ENCODE results near the gene ATP6V1G2.
"Not testable (repeated sequence)": the region's sequence is repeated elsewhere in the genome, so short reads cannot be mapped to it uniquely, and the experiment has no call there.

ATP6V1G2 gene

DNA sequence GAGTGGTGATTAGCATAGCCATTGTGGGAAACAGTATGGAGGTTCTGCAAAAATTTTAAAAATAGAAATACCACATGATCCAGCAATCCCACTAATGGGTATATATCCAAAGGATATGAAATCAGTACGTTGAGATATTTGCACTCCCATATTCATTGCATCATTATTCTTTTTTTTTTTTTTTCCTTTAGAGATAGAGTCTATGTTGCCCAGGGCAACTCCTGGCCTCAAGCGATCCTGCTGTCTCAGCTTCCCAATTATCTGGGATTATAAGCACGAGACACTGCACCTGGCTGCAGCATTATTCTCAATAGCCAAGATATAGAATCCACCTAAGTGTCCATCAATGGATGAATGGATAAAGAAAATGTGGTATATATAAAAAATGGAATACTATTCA lies 24.6 kb downstream of the ATP6V1G2 start:
- H3K27ac ChIP-seq (ENCODE audit: low read depth, low read length) = no peak overlapping the region
- no peaks in the 10 kb centered on the region for H3K4me1 ChIP-seq (ENCODE audit: control insufficient read depth, insufficient read depth, low read length)
- H3K27me3 ChIP-seq (ENCODE audit: control insufficient read depth, insufficient read depth, low read length) = no peaks in the 10 kb centered on the region
- no peaks in the 10 kb centered on the region for H3K9me3 ChIP-seq (ENCODE audit: control insufficient read depth, insufficient read depth, low read length)
- no peak overlapping the region for H3K9ac ChIP-seq (ENCODE audit: low read depth, low read length)
- no peaks in the 10 kb centered on the region for H3K36me3 ChIP-seq (ENCODE audit: control insufficient read depth, insufficient read depth, low read length)
- H3K4me3 ChIP-seq (ENCODE audit: low read depth, low read length) = no peak overlapping the region

DNA sequence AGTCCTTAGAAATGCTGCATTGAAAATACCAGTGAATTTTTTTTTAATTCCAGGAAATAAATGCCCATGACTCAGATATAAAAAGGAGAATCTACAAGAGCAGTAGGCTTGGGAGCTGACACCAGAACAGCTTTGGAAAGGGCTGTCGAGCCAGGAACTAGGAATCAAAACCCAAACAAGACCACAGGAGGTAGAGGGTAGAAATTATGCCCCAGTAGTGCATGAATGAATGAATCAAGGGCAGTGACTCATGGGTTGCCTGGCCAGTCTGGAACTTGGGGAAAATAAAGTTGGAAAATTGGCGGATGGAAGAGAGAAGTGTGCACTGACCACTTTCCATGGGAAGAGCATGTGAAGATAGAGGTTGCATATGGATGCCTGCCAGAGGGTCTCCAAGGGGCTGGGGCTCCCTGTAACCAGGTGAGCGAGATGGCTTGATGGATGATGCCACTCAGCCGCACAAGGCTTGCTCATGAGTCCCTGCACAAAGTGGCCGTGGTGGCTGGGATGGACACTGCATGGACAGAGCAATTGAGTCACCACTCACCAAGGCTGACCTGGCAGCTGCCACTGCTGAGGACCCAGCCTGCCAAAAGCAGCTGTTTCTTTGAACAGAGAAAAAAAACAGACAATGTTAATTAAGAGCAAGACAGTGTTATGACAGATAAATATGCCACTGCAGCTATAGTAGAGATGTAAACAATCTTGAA lies 32.8 kb downstream of the ATP6V1G2 start:
- no peak overlapping the region for H3K27ac ChIP-seq (ENCODE audit: low read depth, low read length)
- H3K27me3 ChIP-seq (ENCODE audit: control insufficient read depth, insufficient read depth, low read length) = no peaks in the 10 kb centered on the region
- no peak overlapping the region for H3K9ac ChIP-seq (ENCODE audit: low read depth, low read length)
- H3K36me3 ChIP-seq (ENCODE audit: control insufficient read depth, insufficient read depth, low read length) = peaks cover 16% of the 10 kb centered on the region
- H3K4me1 ChIP-seq (ENCODE audit: control insufficient read depth, insufficient read depth, low read length) = no peaks in the 10 kb centered on the region
- no peaks in the 10 kb centered on the region for H3K9me3 ChIP-seq (ENCODE audit: control insufficient read depth, insufficient read depth, low read length)
- H3K4me3 ChIP-seq (ENCODE audit: low read depth, low read length) = no peak overlapping the region

DNA sequence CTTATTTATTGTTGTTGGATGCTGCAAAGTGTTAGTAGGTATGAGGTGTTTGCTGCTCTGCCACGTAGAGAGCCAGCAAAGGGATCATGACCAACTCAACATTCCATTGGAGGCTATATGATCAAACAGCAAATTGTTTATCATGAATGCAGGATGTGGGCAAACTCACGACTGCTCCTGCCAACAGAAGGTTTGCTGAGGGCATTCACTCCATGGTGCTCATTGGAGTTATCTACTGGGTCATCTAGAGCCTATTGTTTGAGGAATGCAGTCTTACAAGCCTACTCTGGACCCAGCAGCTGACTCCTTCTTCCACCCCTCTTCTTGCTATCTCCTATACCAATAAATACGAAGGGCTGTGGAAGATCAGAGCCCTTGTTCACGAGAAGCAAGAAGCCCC lies 36.4 kb downstream of the ATP6V1G2 start:
- H3K4me1 ChIP-seq (ENCODE audit: control insufficient read depth, insufficient read depth, low read length) = no peaks in the 10 kb centered on the region
- H3K27ac ChIP-seq (ENCODE audit: low read depth, low read length) = no peak overlapping the region
- H3K36me3 ChIP-seq (ENCODE audit: control insufficient read depth, insufficient read depth, low read length) = peaks cover 40% of the 10 kb centered on the region
- H3K27me3 ChIP-seq (ENCODE audit: control insufficient read depth, insufficient read depth, low read length) = no peaks in the 10 kb centered on the region
- no peak overlapping the region for H3K4me3 ChIP-seq (ENCODE audit: low read depth, low read length)
- no peak overlapping the region for H3K9ac ChIP-seq (ENCODE audit: low read depth, low read length)
- no peaks in the 10 kb centered on the region for H3K9me3 ChIP-seq (ENCODE audit: control insufficient read depth, insufficient read depth, low read length)

DNA sequence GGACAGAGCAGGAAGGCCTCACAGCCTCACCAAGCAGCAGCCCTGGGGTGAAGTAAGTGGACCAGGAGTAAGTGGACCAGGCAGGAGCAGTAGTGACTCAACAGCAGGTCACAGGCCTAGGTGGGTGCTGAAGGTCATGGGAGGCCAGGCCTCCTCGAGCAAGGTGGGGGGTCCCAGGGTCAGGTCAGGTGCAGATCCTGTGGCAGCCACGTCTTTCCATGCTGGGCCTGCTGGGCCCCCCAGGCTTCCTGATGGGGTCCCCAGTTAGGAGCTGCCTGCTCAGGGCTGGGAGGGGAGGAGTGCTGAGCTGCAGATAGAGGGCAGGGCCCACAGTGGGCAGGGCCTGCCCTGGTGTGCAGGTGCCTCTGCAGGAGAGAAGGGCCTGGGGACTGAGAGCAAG lies 37.4 kb downstream of the ATP6V1G2 start:
- not testable (repeated sequence) for H3K9me3 ChIP-seq (ENCODE audit: control insufficient read depth, insufficient read depth, low read length); H3K4me1 ChIP-seq (ENCODE audit: control insufficient read depth, insufficient read depth, low read length); H3K9ac ChIP-seq (ENCODE audit: low read depth, low read length); H3K4me3 ChIP-seq (ENCODE audit: low read depth, low read length); H3K27me3 ChIP-seq (ENCODE audit: control insufficient read depth, insufficient read depth, low read length); H3K27ac ChIP-seq (ENCODE audit: low read depth, low read length)
- H3K36me3 ChIP-seq (ENCODE audit: control insufficient read depth, insufficient read depth, low read length) = peaks cover 40% of the 10 kb centered on the region

DNA sequence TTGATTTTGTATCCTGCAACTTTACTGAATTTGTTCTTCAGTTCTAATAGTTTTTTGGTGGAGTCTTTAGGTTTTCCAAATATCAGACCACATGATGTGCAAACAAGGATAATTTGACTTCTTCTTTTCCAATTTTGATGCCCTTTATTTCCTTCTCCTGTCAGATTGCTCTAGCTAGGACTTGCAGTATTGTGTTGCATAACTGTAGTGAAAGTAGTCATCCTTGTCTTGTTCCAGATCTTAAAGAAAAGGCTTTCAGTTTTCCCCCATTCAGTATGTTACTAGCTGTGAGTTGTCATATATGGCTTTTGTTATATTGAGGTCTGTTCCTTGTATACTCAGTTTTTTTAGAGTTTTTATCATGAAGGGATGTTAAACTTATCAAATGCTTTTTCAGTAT lies 43.8 kb downstream of the ATP6V1G2 start:
- H3K4me1 ChIP-seq (ENCODE audit: control insufficient read depth, insufficient read depth, low read length) = peaks cover 12% of the 10 kb centered on the region
- H3K9me3 ChIP-seq (ENCODE audit: control insufficient read depth, insufficient read depth, low read length) = no peaks in the 10 kb centered on the region
- 0 out of 2 replicates have a peak, but pooled peaks cover 6% of the 10 kb centered on the region for H3K27me3 ChIP-seq (ENCODE audit: control insufficient read depth, insufficient read depth, low read length)
- no peak overlapping the region for H3K9ac ChIP-seq (ENCODE audit: low read depth, low read length)
- peaks cover 15% of the 10 kb centered on the region for H3K36me3 ChIP-seq (ENCODE audit: control insufficient read depth, insufficient read depth, low read length)
- H3K27ac ChIP-seq (ENCODE audit: low read depth, low read length) = no peak overlapping the region
- no peak overlapping the region for H3K4me3 ChIP-seq (ENCODE audit: low read depth, low read length)

DNA sequence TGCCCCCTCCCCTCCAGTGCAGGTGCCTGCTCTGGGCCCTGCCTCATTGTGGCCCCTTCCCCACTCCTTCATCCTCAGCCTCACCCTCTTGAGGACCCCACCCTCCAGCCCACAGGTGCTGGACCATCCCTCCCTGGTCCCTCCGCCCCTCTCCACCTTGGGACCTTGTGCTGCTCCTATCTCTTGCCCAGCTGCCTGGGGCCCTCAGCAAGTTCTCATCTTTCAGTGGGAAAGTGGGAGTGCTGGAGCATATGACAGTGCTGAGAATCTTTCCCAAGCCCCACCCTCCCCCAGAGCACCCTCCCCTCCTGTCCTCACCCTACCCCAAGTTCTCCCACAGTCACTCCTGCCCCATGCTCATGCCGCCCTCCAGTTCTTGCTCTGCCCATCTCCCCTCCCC lies 46.8 kb downstream of the ATP6V1G2 start:
- Histone ChIP-seq H3K4me3 (ENCODE audit: low read depth, low read length) (peak overlapping the region; percentile 85; the same call in 1 of the 2 replicates), H3K27me3 (ENCODE audit: control insufficient read depth, insufficient read depth, low read length) (peaks cover 31% of the 10 kb centered on the region), H3K4me1 (ENCODE audit: control insufficient read depth, insufficient read depth, low read length) (peaks cover 19% of the 10 kb centered on the region)
- not testable (repeated sequence) for H3K36me3 ChIP-seq (ENCODE audit: control insufficient read depth, insufficient read depth, low read length); H3K27ac ChIP-seq (ENCODE audit: low read depth, low read length); H3K9ac ChIP-seq (ENCODE audit: low read depth, low read length); H3K9me3 ChIP-seq (ENCODE audit: control insufficient read depth, insufficient read depth, low read length)

DNA sequence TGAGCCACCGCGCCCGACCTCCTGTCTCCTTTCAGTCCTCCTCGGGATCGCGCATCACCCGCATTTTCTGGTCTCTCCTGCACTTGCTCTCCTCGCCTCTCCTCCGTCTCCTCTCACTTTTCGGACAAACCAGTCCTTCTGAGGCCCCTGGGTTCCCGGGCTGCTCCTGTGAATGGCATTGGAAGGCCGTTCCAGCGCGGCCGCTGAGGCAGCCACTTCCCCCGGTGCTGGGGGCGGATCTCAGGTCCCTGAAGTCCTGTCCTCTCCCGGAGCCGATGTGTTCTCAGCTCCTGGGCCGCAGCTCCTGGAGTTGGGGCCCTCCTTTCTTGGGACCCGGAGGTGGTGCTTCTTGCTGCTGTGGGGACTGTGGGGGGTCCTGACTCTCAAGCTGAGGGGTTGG lies 47.7 kb downstream of the ATP6V1G2 start:
- peak overlapping the region; percentile 85 for H3K4me3 ChIP-seq (ENCODE audit: low read depth, low read length)
- no peak overlapping the region for H3K27ac ChIP-seq (ENCODE audit: low read depth, low read length)
- peaks cover 19% of the 10 kb centered on the region for H3K4me1 ChIP-seq (ENCODE audit: control insufficient read depth, insufficient read depth, low read length)
- no peaks in the 10 kb centered on the region for H3K9me3 ChIP-seq (ENCODE audit: control insufficient read depth, insufficient read depth, low read length)
- H3K36me3 ChIP-seq (ENCODE audit: control insufficient read depth, insufficient read depth, low read length) = no peaks in the 10 kb centered on the region
- peaks cover 31% of the 10 kb centered on the region for H3K27me3 ChIP-seq (ENCODE audit: control insufficient read depth, insufficient read depth, low read length)
- H3K9ac ChIP-seq (ENCODE audit: low read depth, low read length) = no peak overlapping the region

DNA sequence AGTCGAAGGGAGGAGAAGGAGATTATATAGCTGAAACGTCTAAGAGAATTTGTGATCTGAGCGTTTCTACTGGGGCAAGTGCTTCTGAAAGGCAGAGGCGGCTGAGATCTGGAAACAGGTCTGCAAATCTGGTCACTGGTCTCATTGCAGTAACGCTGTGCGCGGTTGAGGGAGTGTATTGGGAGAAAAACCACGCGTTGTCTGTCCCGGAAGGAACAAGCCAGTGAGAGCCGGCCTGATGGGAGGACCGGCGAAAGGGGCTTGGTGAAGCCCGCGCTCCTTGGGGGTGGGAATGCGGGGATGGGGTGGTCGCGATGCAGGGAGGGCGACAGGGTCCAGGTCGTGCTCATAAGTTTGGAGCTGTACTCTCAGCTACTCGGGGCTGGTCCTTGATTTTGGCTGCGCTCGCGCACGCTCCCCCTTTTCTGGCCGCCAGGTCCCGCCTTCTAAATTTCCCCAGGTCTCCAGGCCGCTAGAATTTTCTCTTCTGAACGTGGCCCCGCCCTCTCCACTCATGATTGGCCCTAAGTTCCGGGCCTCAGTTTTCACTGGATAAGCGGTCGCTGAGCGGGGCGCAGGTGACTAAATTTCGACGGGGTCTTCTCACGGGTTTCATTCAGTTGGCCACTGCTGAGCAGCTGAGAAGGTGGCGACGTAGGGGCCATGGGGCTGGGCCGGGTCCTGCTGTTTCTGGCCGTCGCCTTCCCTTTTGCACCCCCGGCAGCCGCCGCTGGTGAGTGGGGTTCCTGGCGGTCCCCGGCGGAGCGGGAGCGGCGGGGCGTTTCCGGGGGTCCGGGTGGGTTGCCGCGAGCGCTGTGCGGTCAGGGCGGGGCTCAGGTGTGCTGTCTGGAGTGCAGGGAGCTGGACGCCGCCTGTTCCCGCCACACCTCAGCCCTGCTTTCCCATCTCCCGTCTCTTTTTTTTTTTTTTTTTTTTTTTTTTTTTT lies 48.6 kb downstream of the ATP6V1G2 start, which contains the start of gene MICB:
TSS of gene MICB (plus strand) at position 615 of the 946 bp plus-strand sequence. CDS start at position 664, 49 bp downstream.
- Histone ChIP-seq H3K9ac (ENCODE audit: low read depth, low read length) (peak within 1 kb of the TSS; percentile 48; the same call in 1 of the 2 replicates), H3K4me1 (ENCODE audit: control insufficient read depth, insufficient read depth, low read length) (peaks cover 19% of the 10 kb centered on the region), H3K27ac (ENCODE audit: low read depth, low read length) (no peak within 1 kb of the TSS), H3K9me3 (ENCODE audit: control insufficient read depth, insufficient read depth, low read length) (no peaks in the 10 kb centered on the region), H3K27me3 (ENCODE audit: control insufficient read depth, insufficient read depth, low read length) (peaks cover 31% of the 10 kb centered on the region), H3K4me3 (ENCODE audit: low read depth, low read length) (peak within 1 kb of the TSS; percentile 85), H3K36me3 (ENCODE audit: control insufficient read depth, insufficient read depth, low read length) (no peaks in the 10 kb centered on the region)

DNA sequence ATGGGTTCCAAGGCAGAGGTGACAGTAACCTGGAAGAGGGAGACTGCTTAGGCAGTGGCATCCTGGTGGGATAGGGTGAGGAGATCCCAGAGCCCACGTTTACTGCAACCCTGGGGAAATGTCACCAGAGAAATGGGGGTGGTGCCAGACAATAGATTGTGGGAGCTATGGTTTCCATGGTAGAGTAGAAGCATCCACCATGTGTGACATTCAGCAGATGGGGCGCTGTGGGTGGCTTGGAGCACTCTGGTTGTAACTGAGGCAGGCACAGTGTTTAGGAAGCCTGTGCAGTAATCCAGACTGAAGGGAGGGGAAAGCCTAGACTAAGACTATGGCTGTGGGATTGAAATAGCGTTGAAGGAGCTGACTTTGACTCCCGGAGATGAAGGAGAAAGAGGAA lies 49.6 kb downstream of the ATP6V1G2 start:
- Histone ChIP-seq H3K27me3 (ENCODE audit: control insufficient read depth, insufficient read depth, low read length) (peaks cover 31% of the 10 kb centered on the region), H3K4me3 (ENCODE audit: low read depth, low read length) (peak overlapping the region; percentile 85; the same call in 1 of the 2 replicates), H3K4me1 (ENCODE audit: control insufficient read depth, insufficient read depth, low read length) (peaks cover 19% of the 10 kb centered on the region)
- not testable (repeated sequence) for H3K36me3 ChIP-seq (ENCODE audit: control insufficient read depth, insufficient read depth, low read length); H3K9me3 ChIP-seq (ENCODE audit: control insufficient read depth, insufficient read depth, low read length); H3K9ac ChIP-seq (ENCODE audit: low read depth, low read length); H3K27ac ChIP-seq (ENCODE audit: low read depth, low read length)

DNA sequence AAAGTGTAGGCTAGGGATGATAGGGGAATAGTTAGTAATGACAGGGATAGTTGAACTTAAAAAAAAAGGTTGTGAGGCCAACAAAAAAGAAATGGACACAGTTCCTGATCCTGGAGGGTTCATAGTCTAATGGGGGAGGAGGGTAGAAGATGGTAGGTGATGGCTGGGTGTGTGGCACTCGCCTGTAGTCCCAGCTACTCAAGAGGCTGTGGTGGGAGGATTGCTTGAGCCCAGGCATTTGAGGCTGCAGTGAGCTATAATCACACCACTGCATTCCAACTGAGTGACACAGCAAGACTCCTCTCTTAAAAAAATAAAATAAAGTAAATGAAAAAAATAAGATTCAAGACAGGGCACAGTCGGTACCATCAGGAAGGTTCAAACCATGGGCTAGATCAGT lies 50.8 kb downstream of the ATP6V1G2 start:
- H3K27me3 ChIP-seq (ENCODE audit: control insufficient read depth, insufficient read depth, low read length) = peaks cover 31% of the 10 kb centered on the region
- H3K4me3 ChIP-seq (ENCODE audit: low read depth, low read length) = peak overlapping the region; percentile 77
- H3K9ac ChIP-seq (ENCODE audit: low read depth, low read length) = no peak overlapping the region
- no peaks in the 10 kb centered on the region for H3K36me3 ChIP-seq (ENCODE audit: control insufficient read depth, insufficient read depth, low read length)
- H3K27ac ChIP-seq (ENCODE audit: low read depth, low read length) = no peak overlapping the region
- peaks cover 20% of the 10 kb centered on the region for H3K4me1 ChIP-seq (ENCODE audit: control insufficient read depth, insufficient read depth, low read length)
- no peaks in the 10 kb centered on the region for H3K9me3 ChIP-seq (ENCODE audit: control insufficient read depth, insufficient read depth, low read length)
